HEK293 (cell line): ENCODE data around the gene LRRC26.

Experiments
- HOXC10 ChIP-seq: sonication (generic); formaldehyde crosslinking; IDR thresholded peaks from 2 replicates; pipeline ENCODE4 v1.8.1; 2023; ENCODE audit warnings: mild to moderate bottlenecking, missing genetic modification reagents
- HOXD13 ChIP-seq: sonication (generic); formaldehyde crosslinking; IDR thresholded peaks from 2 replicates; pipeline ENCODE4 v1.8.0; 2022; ENCODE audit warnings: missing genetic modification reagents, borderline replicate concordance
- IKZF3 ChIP-seq: fragments of 450-650 bp; IDR thresholded peaks from 2 replicates; pipeline ENCODE4 v1.5.0; 2018; ENCODE audit warnings: missing biosample characterization, mild to moderate bottlenecking, missing genetic modification characterization, moderate library complexity
- KLF9 ChIP-seq: fragments of 450-650 bp; formaldehyde crosslinking; IDR thresholded peaks from 2 replicates; pipeline ENCODE4 v1.5.1; 2016; ENCODE audit warnings: missing biosample characterization, missing genetic modification characterization, low read depth
- RBAK ChIP-seq: fragments of 450-650 bp; formaldehyde crosslinking; IDR thresholded peaks from 2 replicates; pipeline ENCODE4 v1.5.1; 2016; ENCODE audit warnings: missing biosample characterization, missing genetic modification characterization
- SP2 ChIP-seq: fragments of 450-650 bp; formaldehyde crosslinking; IDR thresholded peaks from 2 replicates; pipeline ENCODE4 v1.5.1; 2016; ENCODE audit warnings: missing biosample characterization, missing genetic modification characterization
- TRIM28 ChIP-seq: IDR thresholded peaks from 2 replicates; pipeline ENCODE4 v1.6.1; 2011; ENCODE audit warnings: low read length, control low read depth, borderline replicate concordance
- ZBTB8A ChIP-seq: fragments of 450-650 bp; formaldehyde crosslinking; IDR thresholded peaks from 2 replicates; pipeline ENCODE4 v1.5.1; 2016; ENCODE audit warnings: missing biosample characterization, missing genetic modification characterization
- ZNF146 ChIP-seq: fragments of 450-650 bp; formaldehyde crosslinking; IDR thresholded peaks from 2 replicates; pipeline ENCODE4 v1.5.1; 2016; ENCODE audit warnings: missing biosample characterization, missing genetic modification characterization
- ZNF23 ChIP-seq: fragments of 450-650 bp; formaldehyde crosslinking; IDR thresholded peaks from 2 replicates; pipeline ENCODE4 v1.5.1; 2016; ENCODE audit warnings: missing biosample characterization, missing genetic modification characterization, borderline replicate concordance
- ZNF266 ChIP-seq: fragments of 450-650 bp; formaldehyde crosslinking; IDR thresholded peaks from 2 replicates; pipeline ENCODE4 v1.5.1; 2016; ENCODE audit warnings: missing biosample characterization, missing genetic modification characterization, low read depth
- ZNF341 ChIP-seq: fragments of 450-650 bp; formaldehyde crosslinking; IDR thresholded peaks from 2 replicates; pipeline ENCODE4; 2016; ENCODE audit warnings: low read depth, missing biosample characterization, missing genetic modification characterization
- ZNF514 ChIP-seq: fragments of 450-650 bp; formaldehyde crosslinking; IDR thresholded peaks from 2 replicates; pipeline ENCODE4 v1.5.1; 2016; ENCODE audit warnings: missing biosample characterization, missing genetic modification characterization
- ZNF529 ChIP-seq: fragments of 450-650 bp; formaldehyde crosslinking; IDR thresholded peaks from 2 replicates; pipeline ENCODE4 v1.5.1; 2017; ENCODE audit warnings: missing genetic modification characterization, missing biosample characterization; ENCODE audit not compliant: insufficient replicate concordance
- ZNF548 ChIP-seq: fragments of 450-650 bp; formaldehyde crosslinking; IDR thresholded peaks from 2 replicates; pipeline ENCODE4 v1.5.1; 2016; ENCODE audit warnings: missing biosample characterization, missing genetic modification characterization
- ZNF558 ChIP-seq: fragments of 450-650 bp; formaldehyde crosslinking; IDR thresholded peaks from 2 replicates; pipeline ENCODE4 v1.5.1; 2016; ENCODE audit warnings: missing biosample characterization, missing genetic modification characterization
- ZNF621 ChIP-seq: fragments of 450-650 bp; formaldehyde crosslinking; IDR thresholded peaks from 2 replicates; pipeline ENCODE4 v1.5.1; 2017; ENCODE audit warnings: missing biosample characterization, missing genetic modification characterization
- ZNF624 ChIP-seq: fragments of 450-650 bp; formaldehyde crosslinking; IDR thresholded peaks from 2 replicates; pipeline ENCODE4 v1.5.1; 2017; ENCODE audit warnings: missing biosample characterization, missing genetic modification characterization
- ZNF777 ChIP-seq: fragments of 450-650 bp; formaldehyde crosslinking; IDR thresholded peaks from 2 replicates; pipeline ENCODE4 v1.5.1; 2017; ENCODE audit warnings: missing biosample characterization, missing genetic modification characterization, borderline replicate concordance
- ZNF791 ChIP-seq: fragments of 450-650 bp; formaldehyde crosslinking; IDR thresholded peaks from 2 replicates; pipeline ENCODE4 v1.5.1; 2016; ENCODE audit warnings: missing biosample characterization, missing genetic modification characterization
- ZXDB ChIP-seq: fragments of 450-650 bp; formaldehyde crosslinking; IDR thresholded peaks from 2 replicates; pipeline ENCODE4 v1.5.1; 2016; ENCODE audit warnings: missing biosample characterization, missing genetic modification characterization
- TF ChIP-seq, protein P1 (sequence below): fragments of 450-650 bp; formaldehyde crosslinking; IDR thresholded peaks from 2 replicates; pipeline ENCODE4; 2016; ENCODE audit warnings: missing biosample characterization, missing genetic modification characterization
- TF ChIP-seq, protein P2 (sequence below): fragments of 450-650 bp; formaldehyde crosslinking; IDR thresholded peaks from 2 replicates; pipeline ENCODE4 v1.5.1; 2017; ENCODE audit warnings: missing biosample characterization, mild to moderate bottlenecking, missing genetic modification characterization, moderate library complexity
- TF ChIP-seq, protein P3 (sequence below): fragments of 450-650 bp; formaldehyde crosslinking; IDR thresholded peaks from 2 replicates; pipeline ENCODE4 v1.5.1; 2016; ENCODE audit warnings: missing biosample characterization, missing genetic modification characterization, borderline replicate concordance
- TF ChIP-seq, protein P4 (sequence below): fragments of 450-650 bp; formaldehyde crosslinking; conservative IDR thresholded peaks from 2 replicates; pipeline ENCODE4 v1.5.1; 2016; ENCODE audit warnings: low read depth, missing biosample characterization, missing genetic modification characterization

The LRRC26 gene

DNA sequence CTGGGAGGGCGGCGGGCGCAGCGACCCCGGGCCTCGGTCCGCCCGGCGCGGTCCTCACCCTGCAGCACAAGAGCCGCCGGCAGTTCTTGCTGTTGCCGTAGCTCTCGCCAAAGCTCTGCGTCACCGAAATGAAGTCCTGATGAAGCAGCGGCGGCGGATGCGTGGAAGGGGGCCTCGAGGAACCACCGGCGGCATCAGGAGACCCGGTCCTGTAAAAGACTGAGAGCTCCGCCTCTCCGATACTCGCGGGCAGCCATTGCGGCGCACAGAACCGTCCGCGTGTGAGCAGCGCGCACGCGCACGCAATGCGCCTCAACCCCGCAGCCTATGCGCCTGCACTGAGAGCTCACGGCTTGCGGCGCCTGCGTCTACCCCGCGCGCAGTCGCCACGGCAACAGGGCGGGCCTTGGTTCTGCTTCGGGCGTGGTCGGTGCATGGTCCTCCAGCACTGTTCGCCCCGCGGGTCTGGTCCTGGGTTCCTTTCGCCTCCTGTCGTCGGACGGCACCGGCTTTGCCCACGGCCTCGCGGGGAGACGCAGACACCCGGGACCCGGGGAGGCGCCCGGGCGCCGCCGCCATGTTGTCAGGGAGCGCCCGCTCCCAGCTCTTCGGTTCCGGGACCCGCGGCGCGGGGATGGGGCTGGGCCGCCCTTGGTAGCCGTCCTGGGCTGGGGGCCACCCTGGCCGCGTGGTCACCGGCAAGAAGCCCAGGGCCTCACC is 40.2 kb downstream of the LRRC26 start (continued):
- no peak for TF ChIP-seq ZNF146
- no peak for TF ChIP-seq ZNF341 (tag by site-specific recombination)
- TF ChIP-seq ZNF558 (tag by site-specific recombination): no peak
- TF ChIP-seq ZNF791 (tag by site-specific recombination): no peak
- TF ChIP-seq ZNF23 (tag by site-specific recombination): no peak
- TF ChIP-seq ZNF548 (tag by site-specific recombination): no peak
- no peak for TF ChIP-seq ZNF621 (tag by site-specific recombination)
- peak; percentile 70 for TF ChIP-seq SP2
- TF ChIP-seq HOXD13 (CRISPR knock-in tag): no peak
- peak; percentile 61; the same call in 1 of the 2 replicates for TF ChIP-seq ZXDB (tag by site-specific recombination)
- no peak for TF ChIP-seq ZNF514 (tag by site-specific recombination)
- no peak for TF ChIP-seq RBAK (tag by site-specific recombination)
- TF ChIP-seq ZNF529 (tag by site-specific recombination): no peak
- no peak for TF ChIP-seq ZNF624 (tag by site-specific recombination)
- TF ChIP-seq ZNF777 (tag by site-specific recombination): no peak
- TF ChIP-seq, protein P1, sequence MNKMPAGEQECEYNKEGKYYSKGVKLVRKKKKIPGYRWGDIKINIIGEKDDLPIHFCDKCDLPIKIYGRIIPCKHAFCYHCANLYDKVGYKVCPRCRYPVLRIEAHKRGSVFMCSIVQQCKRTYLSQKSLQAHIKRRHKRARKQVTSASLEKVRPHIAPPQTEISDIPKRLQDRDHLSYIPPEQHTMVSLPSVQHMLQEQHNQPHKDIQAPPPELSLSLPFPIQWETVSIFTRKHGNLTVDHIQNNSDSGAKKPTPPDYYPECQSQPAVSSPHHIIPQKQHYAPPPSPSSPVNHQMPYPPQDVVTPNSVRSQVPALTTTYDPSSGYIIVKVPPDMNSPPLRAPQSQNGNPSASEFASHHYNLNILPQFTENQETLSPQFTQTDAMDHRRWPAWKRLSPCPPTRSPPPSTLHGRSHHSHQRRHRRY (tag by site-specific recombination): no peak
- TF ChIP-seq HOXC10 (CRISPR knock-in tag): no peak
- TF ChIP-seq ZNF266: no peak
- TF ChIP-seq, protein P2, sequence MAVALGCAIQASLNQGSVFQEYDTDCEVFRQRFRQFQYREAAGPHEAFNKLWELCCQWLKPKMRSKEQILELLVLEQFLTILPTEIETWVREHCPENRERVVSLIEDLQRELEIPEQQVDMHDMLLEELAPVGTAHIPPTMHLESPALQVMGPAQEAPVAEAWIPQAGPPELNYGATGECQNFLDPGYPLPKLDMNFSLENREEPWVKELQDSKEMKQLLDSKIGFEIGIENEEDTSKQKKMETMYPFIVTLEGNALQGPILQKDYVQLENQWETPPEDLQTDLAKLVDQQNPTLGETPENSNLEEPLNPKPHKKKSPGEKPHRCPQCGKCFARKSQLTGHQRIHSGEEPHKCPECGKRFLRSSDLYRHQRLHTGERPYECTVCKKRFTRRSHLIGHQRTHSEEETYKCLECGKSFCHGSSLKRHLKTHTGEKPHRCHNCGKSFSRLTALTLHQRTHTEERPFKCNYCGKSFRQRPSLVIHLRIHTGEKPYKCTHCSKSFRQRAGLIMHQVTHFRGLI: no peak
- TF ChIP-seq, protein P3, sequence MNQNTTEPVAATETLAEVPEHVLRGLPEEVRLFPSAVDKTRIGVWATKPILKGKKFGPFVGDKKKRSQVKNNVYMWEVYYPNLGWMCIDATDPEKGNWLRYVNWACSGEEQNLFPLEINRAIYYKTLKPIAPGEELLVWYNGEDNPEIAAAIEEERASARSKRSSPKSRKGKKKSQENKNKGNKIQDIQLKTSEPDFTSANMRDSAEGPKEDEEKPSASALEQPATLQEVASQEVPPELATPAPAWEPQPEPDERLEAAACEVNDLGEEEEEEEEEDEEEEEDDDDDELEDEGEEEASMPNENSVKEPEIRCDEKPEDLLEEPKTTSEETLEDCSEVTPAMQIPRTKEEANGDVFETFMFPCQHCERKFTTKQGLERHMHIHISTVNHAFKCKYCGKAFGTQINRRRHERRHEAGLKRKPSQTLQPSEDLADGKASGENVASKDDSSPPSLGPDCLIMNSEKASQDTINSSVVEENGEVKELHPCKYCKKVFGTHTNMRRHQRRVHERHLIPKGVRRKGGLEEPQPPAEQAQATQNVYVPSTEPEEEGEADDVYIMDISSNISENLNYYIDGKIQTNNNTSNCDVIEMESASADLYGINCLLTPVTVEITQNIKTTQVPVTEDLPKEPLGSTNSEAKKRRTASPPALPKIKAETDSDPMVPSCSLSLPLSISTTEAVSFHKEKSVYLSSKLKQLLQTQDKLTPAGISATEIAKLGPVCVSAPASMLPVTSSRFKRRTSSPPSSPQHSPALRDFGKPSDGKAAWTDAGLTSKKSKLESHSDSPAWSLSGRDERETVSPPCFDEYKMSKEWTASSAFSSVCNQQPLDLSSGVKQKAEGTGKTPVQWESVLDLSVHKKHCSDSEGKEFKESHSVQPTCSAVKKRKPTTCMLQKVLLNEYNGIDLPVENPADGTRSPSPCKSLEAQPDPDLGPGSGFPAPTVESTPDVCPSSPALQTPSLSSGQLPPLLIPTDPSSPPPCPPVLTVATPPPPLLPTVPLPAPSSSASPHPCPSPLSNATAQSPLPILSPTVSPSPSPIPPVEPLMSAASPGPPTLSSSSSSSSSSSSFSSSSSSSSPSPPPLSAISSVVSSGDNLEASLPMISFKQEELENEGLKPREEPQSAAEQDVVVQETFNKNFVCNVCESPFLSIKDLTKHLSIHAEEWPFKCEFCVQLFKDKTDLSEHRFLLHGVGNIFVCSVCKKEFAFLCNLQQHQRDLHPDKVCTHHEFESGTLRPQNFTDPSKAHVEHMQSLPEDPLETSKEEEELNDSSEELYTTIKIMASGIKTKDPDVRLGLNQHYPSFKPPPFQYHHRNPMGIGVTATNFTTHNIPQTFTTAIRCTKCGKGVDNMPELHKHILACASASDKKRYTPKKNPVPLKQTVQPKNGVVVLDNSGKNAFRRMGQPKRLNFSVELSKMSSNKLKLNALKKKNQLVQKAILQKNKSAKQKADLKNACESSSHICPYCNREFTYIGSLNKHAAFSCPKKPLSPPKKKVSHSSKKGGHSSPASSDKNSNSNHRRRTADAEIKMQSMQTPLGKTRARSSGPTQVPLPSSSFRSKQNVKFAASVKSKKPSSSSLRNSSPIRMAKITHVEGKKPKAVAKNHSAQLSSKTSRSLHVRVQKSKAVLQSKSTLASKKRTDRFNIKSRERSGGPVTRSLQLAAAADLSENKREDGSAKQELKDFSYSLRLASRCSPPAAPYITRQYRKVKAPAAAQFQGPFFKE (tag by site-specific recombination): no peak
- TF ChIP-seq, protein P4, sequence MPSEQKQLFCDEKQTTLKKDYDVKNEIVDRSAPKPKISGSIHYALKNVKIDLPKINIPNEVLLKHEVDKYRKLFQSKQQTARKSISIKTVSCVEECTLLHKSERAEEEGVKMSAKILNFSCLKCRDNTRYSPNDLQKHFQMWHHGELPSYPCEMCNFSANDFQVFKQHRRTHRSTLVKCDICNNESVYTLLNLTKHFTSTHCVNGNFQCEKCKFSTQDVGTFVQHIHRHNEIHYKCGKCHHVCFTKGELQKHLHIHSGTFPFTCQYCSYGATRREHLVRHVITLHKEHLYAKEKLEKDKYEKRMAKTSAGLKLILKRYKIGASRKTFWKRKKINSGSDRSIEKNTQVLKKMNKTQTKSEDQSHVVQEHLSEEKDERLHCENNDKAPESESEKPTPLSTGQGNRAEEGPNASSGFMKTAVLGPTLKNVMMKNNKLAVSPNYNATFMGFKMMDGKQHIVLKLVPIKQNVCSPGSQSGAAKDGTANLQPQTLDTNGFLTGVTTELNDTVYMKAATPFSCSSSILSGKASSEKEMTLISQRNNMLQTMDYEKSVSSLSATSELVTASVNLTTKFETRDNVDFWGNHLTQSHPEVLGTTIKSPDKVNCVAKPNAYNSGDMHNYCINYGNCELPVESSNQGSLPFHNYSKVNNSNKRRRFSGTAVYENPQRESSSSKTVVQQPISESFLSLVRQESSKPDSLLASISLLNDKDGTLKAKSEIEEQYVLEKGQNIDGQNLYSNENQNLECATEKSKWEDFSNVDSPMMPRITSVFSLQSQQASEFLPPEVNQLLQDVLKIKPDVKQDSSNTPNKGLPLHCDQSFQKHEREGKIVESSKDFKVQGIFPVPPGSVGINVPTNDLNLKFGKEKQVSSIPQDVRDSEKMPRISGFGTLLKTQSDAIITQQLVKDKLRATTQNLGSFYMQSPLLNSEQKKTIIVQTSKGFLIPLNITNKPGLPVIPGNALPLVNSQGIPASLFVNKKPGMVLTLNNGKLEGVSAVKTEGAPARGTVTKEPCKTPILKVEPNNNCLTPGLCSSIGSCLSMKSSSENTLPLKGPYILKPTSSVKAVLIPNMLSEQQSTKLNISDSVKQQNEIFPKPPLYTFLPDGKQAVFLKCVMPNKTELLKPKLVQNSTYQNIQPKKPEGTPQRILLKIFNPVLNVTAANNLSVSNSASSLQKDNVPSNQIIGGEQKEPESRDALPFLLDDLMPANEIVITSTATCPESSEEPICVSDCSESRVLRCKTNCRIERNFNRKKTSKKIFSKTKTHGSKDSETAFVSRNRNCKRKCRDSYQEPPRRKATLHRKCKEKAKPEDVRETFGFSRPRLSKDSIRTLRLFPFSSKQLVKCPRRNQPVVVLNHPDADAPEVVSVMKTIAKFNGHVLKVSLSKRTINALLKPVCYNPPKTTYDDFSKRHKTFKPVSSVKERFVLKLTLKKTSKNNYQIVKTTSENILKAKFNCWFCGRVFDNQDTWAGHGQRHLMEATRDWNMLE: no peak
- TF ChIP-seq KLF9 (tag by site-specific recombination): peak; percentile 71
- no peak; the same call in 1 of the 2 replicates for TF ChIP-seq TRIM28
- TF ChIP-seq IKZF3: 0 out of 2 replicates have a peak, but pooled peaks have one; percentile 41
- peak; percentile 64 for TF ChIP-seq ZBTB8A
